Neuronal stem cell (in vitro differentiated cells): ENCODE data around the gene ZMIZ1.

Experiments used
- DNase-seq: peaks from one replicate; pipeline ENCODE4 v3.0.0-alpha.2; 2013; ENCODE audit warnings: low spot score
- H2AFZ ChIP-seq: one replicate; pipeline ENCODE4 v1.6.1; 2013; ENCODE audit warnings: mild to moderate bottlenecking, low read length, inconsistent platforms
- H2AK5ac ChIP-seq: 2 replicates; pipeline ENCODE4 v1.6.1; 2013; ENCODE audit warnings: low read depth, mild to moderate bottlenecking, inconsistent platforms, low read length, moderate library complexity, mixed read lengths
- H2BK120ac ChIP-seq: 2 replicates; pipeline ENCODE4 v1.6.1; 2013; ENCODE audit warnings: low read depth, mild to moderate bottlenecking, inconsistent platforms, low read length, moderate library complexity, mixed read lengths
- H2BK12ac ChIP-seq: one replicate; pipeline ENCODE4 v1.6.1; 2013; ENCODE audit warnings: low read length, inconsistent platforms
- H2BK15ac ChIP-seq: 2 replicates; pipeline ENCODE4 v1.6.1; 2013; ENCODE audit warnings: mild to moderate bottlenecking, low read length, inconsistent platforms, mixed read lengths
- H2BK5ac ChIP-seq: one replicate; pipeline ENCODE4 v1.6.1; 2013; ENCODE audit warnings: inconsistent platforms, mild to moderate bottlenecking, low read length, moderate library complexity
- H3K14ac ChIP-seq: one replicate; pipeline ENCODE4 v1.6.1; 2013; ENCODE audit warnings: low read length, inconsistent platforms
- H3K18ac ChIP-seq: 2 replicates; pipeline ENCODE4 v1.6.1; 2013; ENCODE audit warnings: low read length, inconsistent platforms
- H3K23ac ChIP-seq: 2 replicates; pipeline ENCODE4 v1.6.1; 2013; ENCODE audit warnings: low read depth, mild to moderate bottlenecking, mixed read lengths, low read length, inconsistent platforms; ENCODE audit not compliant: poor library complexity
- H3K27ac ChIP-seq: replicated peaks from 3 replicates; pipeline ENCODE4 v1.5.1; 2013; ENCODE audit warnings: low read length, inconsistent platforms
- H3K27me3 ChIP-seq, 3 experiments: 2 replicates each; pipeline ENCODE4 v1.6.1; 2013; ENCODE audit warnings: low read length in 3 of 3, mild to moderate bottlenecking in 2 of 3, inconsistent platforms in 1 of 3, low read depth in 1 of 3, mixed read lengths in 1 of 3, moderate library complexity in 1 of 3; ENCODE audit not compliant: control insufficient read depth in 3 of 3, insufficient read depth in 3 of 3
- H3K36me3 ChIP-seq, 2 donors: replicated peaks in 1 of 2; 2 replicates each; pipeline ENCODE4 v1.6.1; 2013; ENCODE audit warnings: low read length in 2 of 2; ENCODE audit not compliant: control insufficient read depth in 2 of 2, insufficient read depth in 2 of 2
- H3K4ac ChIP-seq: 2 replicates; pipeline ENCODE4 v1.6.1; 2013; ENCODE audit warnings: inconsistent platforms, mild to moderate bottlenecking, low read length, moderate library complexity
- H3K4me1 ChIP-seq, 2 donors: 1 replicate in 1 of 2; 2 replicates in 1 of 2; pipeline ENCODE4 v1.6.1; 2013; ENCODE audit warnings: low read length in 2 of 2, low read depth in 1 of 2; ENCODE audit not compliant: control insufficient read depth in 2 of 2, insufficient read depth in 1 of 2
- H3K4me2 ChIP-seq: one replicate; pipeline ENCODE4 v1.6.1; 2013; ENCODE audit warnings: mild to moderate bottlenecking, low read length, inconsistent platforms; ENCODE audit not compliant: insufficient read depth, poor library complexity, severe bottlenecking
- H3K4me3 ChIP-seq, 2 donors: 2 replicates each; pipeline ENCODE4 v1.5.1; 2013; ENCODE audit warnings: low read length in 2 of 2, mild to moderate bottlenecking in 2 of 2, inconsistent platforms in 1 of 2, moderate library complexity in 1 of 2
- H3K79me1 ChIP-seq: one replicate; pipeline ENCODE4 v1.6.1; 2013; ENCODE audit warnings: low read depth, mild to moderate bottlenecking, inconsistent platforms, low read length, moderate library complexity
- H3K9ac ChIP-seq: one replicate; pipeline ENCODE4 v1.6.1; 2013; ENCODE audit warnings: mild to moderate bottlenecking, low read depth, low read length, inconsistent platforms; ENCODE audit not compliant: poor library complexity
- H3K9me3 ChIP-seq, 2 donors: replicated peaks in 1 of 2; 2 replicates each; pipeline versions ENCODE3 to v1.6.1; 2013; ENCODE audit warnings: low read length in 2 of 2, mild to moderate bottlenecking in 2 of 2, inconsistent platforms in 1 of 2, low read depth in 1 of 2, mixed read lengths in 1 of 2, moderate library complexity in 1 of 2; ENCODE audit not compliant: control insufficient read depth in 2 of 2, insufficient read depth in 1 of 2
- H4K8ac ChIP-seq: one replicate; pipeline ENCODE4 v1.6.1; 2013; ENCODE audit warnings: low read depth, mild to moderate bottlenecking, inconsistent platforms, low read length, moderate library complexity
- H4K91ac ChIP-seq: one replicate; pipeline ENCODE4 v1.6.1; 2013; ENCODE audit warnings: low read length, low read depth, mild to moderate bottlenecking, inconsistent platforms; ENCODE audit not compliant: poor library complexity
- WGBS, 2 donors: extraction: QIAGEN DNeasy Blood & Tissue Kit; methylation state at CpG; one replicate each; pipeline ENCODE4 v1.1.7; 2013; ENCODE audit warnings: missing lambda C conversion rate in 2 of 2, mixed read lengths in 1 of 2; ENCODE audit not compliant: insufficient read length in 2 of 2, insufficient replicate concordance in 1 of 2; ENCODE audit errors: extremely low coverage in 2 of 2; 5-methylcytosine and 5-hydroxymethylcytosine counted together

ZMIZ1 gene

GRCh38 chr10:79099898-79100448, 31.2 kb downstream of the ZMIZ1 start:
- no peak overlapping the region for H3K14ac ChIP-seq
- no peak overlapping the region for H2BK5ac ChIP-seq
- H4K91ac ChIP-seq, result no peak overlapping the region
- no peak overlapping the region for H3K4ac ChIP-seq
- H3K4me1 ChIP-seq, result peaks cover 13 to 20% of the 10 kb centered on the region in 2 donors
- no peaks in the 10 kb centered on the region for H3K27me3 ChIP-seq
- H3K27ac ChIP-seq, result no peak overlapping the region
- H3K36me3 ChIP-seq, result peaks cover 2 to 18% of the 10 kb centered on the region in 2 donors
- H3K9ac ChIP-seq, result no peak overlapping the region
- no peak overlapping the region for H2BK12ac ChIP-seq
- H4K8ac ChIP-seq, result no peak overlapping the region
- H2BK120ac ChIP-seq, result no peak overlapping the region
- no peak overlapping the region for H3K4me2 ChIP-seq
- H2AK5ac ChIP-seq, result no peak overlapping the region
- no CpG with 5 or more reads among the region's 2 CpGs for WGBS, 2 donors
- no peaks in the 10 kb centered on the region for H3K9me3 ChIP-seq
- H3K4me3 ChIP-seq, result no peak overlapping the region
- peaks cover 27% of the 10 kb centered on the region for H3K79me1 ChIP-seq
- DNase-seq, result no peak
- H2BK15ac ChIP-seq, result no peak overlapping the region
- peak overlapping the region; percentile 40 for H3K18ac ChIP-seq
- no peak overlapping the region for H2AFZ ChIP-seq
- H3K23ac ChIP-seq, result no peak overlapping the region

- no peak overlapping the region for H3K9ac ChIP-seq
- no peak overlapping the region for H2AK5ac ChIP-seq
- no peak overlapping the region for H3K27ac ChIP-seq
- H3K18ac ChIP-seq, result peak overlapping the region; percentile 33
- no peak overlapping the region for H4K8ac ChIP-seq
- no peak overlapping the region for H3K4ac ChIP-seq
- H3K9me3 ChIP-seq, result no peaks in the 10 kb centered on the region
- H3K23ac ChIP-seq, result peak overlapping the region; percentile 66
- peaks cover 2 to 10% of the 10 kb centered on the region in 2 donors for H3K36me3 ChIP-seq
- H4K91ac ChIP-seq, result no peak overlapping the region
- peak overlapping the region; percentile 22 for H3K14ac ChIP-seq
- peaks cover 26% of the 10 kb centered on the region for H3K79me1 ChIP-seq
- H2BK15ac ChIP-seq, result no peak overlapping the region
- H3K4me3 ChIP-seq, result no peak overlapping the region
- H2BK5ac ChIP-seq, result no peak overlapping the region
- H2BK120ac ChIP-seq, result no peak overlapping the region
- H3K27me3 ChIP-seq, result no peaks in the 10 kb centered on the region
- no peak overlapping the region for H2BK12ac ChIP-seq
- WGBS, 2 donors, result no CpG with 5 or more reads among the region's 5 CpGs
- no peak overlapping the region for H3K4me2 ChIP-seq
- peaks cover 16 to 25% of the 10 kb centered on the region in 2 donors for H3K4me1 ChIP-seq
- no peak overlapping the region for H2AFZ ChIP-seq
- DNase-seq, result no peak
These were observed 32.0 kb downstream of the ZMIZ1 start for GRCh38 chr10:79100771-79101170.

- Histone ChIP-seq H4K91ac (no peak overlapping the region), H3K79me1 (peaks cover 28% of the 10 kb centered on the region), H2BK5ac (no peak overlapping the region), H3K36me3 (peaks cover 2 to 5% of the 10 kb centered on the region in 2 donors), H4K8ac (no peak overlapping the region), H3K4me1 (peaks cover 18 to 25% of the 10 kb centered on the region in 2 donors), H2BK15ac (no peak overlapping the region), H2BK12ac (no peak overlapping the region), H3K27ac (no peak overlapping the region), H3K27me3 (no peaks in the 10 kb centered on the region), H3K4ac (no peak overlapping the region), H2AFZ (no peak overlapping the region), H2AK5ac (no peak overlapping the region), H3K14ac (no peak overlapping the region), H2BK120ac (no peak overlapping the region), H3K18ac (peak overlapping the region; percentile 20), H3K23ac (no peak overlapping the region), H3K4me3 (no peak overlapping the region), H3K9ac (peak overlapping the region; percentile 26), H3K9me3 (no peaks in the 10 kb centered on the region), H3K4me2 (no peak overlapping the region)
- WGBS, 2 donors, result no CpG with 5 or more reads among the region's 22 CpGs
- DNase-seq, result no peak
These were observed 33.1 kb downstream of the ZMIZ1 start for GRCh38 chr10:79101560-79102497.

GRCh38 chr10:79102498-79102874, 33.7 kb downstream of the ZMIZ1 start:
- Histone ChIP-seq H4K8ac (no peak overlapping the region), H3K4me2 (no peak overlapping the region), H4K91ac (no peak overlapping the region), H2BK12ac (no peak overlapping the region), H3K36me3 (peaks cover 2 to 3% of the 10 kb centered on the region in 2 donors), H3K79me1 (peaks cover 28% of the 10 kb centered on the region), H3K9ac (no peak overlapping the region), H3K9me3 (no peaks in the 10 kb centered on the region), H3K4me3 (no peak overlapping the region), H2AFZ (no peak overlapping the region), H2AK5ac (no peak overlapping the region), H3K18ac (peak overlapping the region; percentile 50), H3K4ac (no peak overlapping the region), H3K27ac (no peak overlapping the region), H3K14ac (no peak overlapping the region), H3K23ac (no peak overlapping the region), H2BK5ac (no peak overlapping the region), H2BK15ac (no peak overlapping the region), H3K4me1 (peaks cover 22 to 26% of the 10 kb centered on the region in 2 donors), H2BK120ac (no peak overlapping the region), H3K27me3 (no peaks in the 10 kb centered on the region)
- WGBS, 2 donors, result no CpG with 5 or more reads among the region's 7 CpGs
- no peak for DNase-seq
